NAMALWA (cell line): ENCODE data around the gene SYTL3.
A peak's percentile ranks its signal among the peaks of the same experiment; 100 is the strongest.

Experiments used
- DNase-seq: peaks from one replicate; pipeline ENCODE4 v3.0.0-alpha.2; 2015; ENCODE audit warnings: low spot score

Gene SYTL3

GRCh38 chr6:158730541-158730907, 80.7 kb downstream of the SYTL3 start:
- no peak for DNase-seq

GRCh38 chr6:158735009-158735408, 85.2 kb downstream of the SYTL3 start:
- DNase-seq, result no peak

- no peak for DNase-seq
These were observed 87.3 kb downstream of the SYTL3 start for GRCh38 chr6:158737082-158737709.

GRCh38 chr6:158737710-158738615, 88.1 kb downstream of the SYTL3 start:
- no peak for DNase-seq

GRCh38 chr6:158739673-158740072, 89.8 kb downstream of the SYTL3 start:
- DNase-seq, result no peak

- no peak for DNase-seq
These were observed 93.3 kb downstream of the SYTL3 start for GRCh38 chr6:158743033-158743651.

- DNase-seq, result no peak
These were observed 95.2 kb downstream of the SYTL3 start for GRCh38 chr6:158744986-158745430.

GRCh38 chr6:158751224-158751623, 101.4 kb downstream of the SYTL3 start:
- DNase-seq, result no peak

- DNase-seq, result no peak
These were observed 102.1 kb downstream of the SYTL3 start for GRCh38 chr6:158751921-158752320.

GRCh38 chr6:158752613-158753012, 102.8 kb downstream of the SYTL3 start:
- DNase-seq, result peak; percentile 69

GRCh38 chr6:158753811-158754210, 104.0 kb downstream of the SYTL3 start:
- DNase-seq, result no peak

- no peak for DNase-seq
These were observed 104.9 kb downstream of the SYTL3 start for GRCh38 chr6:158754738-158755137.

- no peak for DNase-seq
These were observed 105.8 kb downstream of the SYTL3 start for GRCh38 chr6:158755636-158756035.

- no peak for DNase-seq
These were observed 106.3 kb downstream of the SYTL3 start for GRCh38 chr6:158756126-158756525.

GRCh38 chr6:158756977-158757752, 107.3 kb downstream of the SYTL3 start:
- DNase-seq, result no peak

GRCh38 chr6:158757753-158758090, 107.9 kb downstream of the SYTL3 start:
- no peak for DNase-seq

- DNase-seq, result no peak
These were observed 108.6 kb downstream of the SYTL3 start for GRCh38 chr6:158758451-158758860.

- no peak for DNase-seq
These were observed 109.2 kb downstream of the SYTL3 start for GRCh38 chr6:158758941-158759479.

GRCh38 chr6:158759966-158760617, 110.2 kb downstream of the SYTL3 start:
- no peak for DNase-seq

GRCh38 chr6:158760618-158761250, 110.9 kb downstream of the SYTL3 start:
- DNase-seq, result no peak

- DNase-seq, result no peak
These were observed 111.9 kb downstream of the SYTL3 start for GRCh38 chr6:158761746-158762145.
